ENCODE data around the gene RAMACL. TPM values are rescaled to one million over a fixed set of nuclear protein-coding genes. Genes with fewer than 3 reads are reported as not detected.
A peak's percentile ranks its signal among the peaks of the same experiment; 100 is the strongest.
"Not testable (repeated sequence)": the region's sequence is repeated elsewhere in the genome, so short reads cannot be mapped to it uniquely, and the experiment has no call there.

Gene RAMACL
- total RNA-seq, 1 donor from 2014 or later: 1.0 TPM

- Histone ChIP-seq H3K4me3 (ENCODE audit: low read length in 3 of 3) (no peak overlapping the region), H3K27me3 (ENCODE audit: control insufficient read depth in 3 of 3, insufficient read depth in 3 of 3, low read length in 3 of 3) (no peaks in the 10 kb centered on the region), H3K4me1 (ENCODE audit: control insufficient read depth in 3 of 3, insufficient read depth in 3 of 3, low read length in 3 of 3) (peaks cover 17 to 32% (median 26%) of the 10 kb centered on the region in 3 donors), H3K9ac (ENCODE audit: low read depth in 1 of 3, low read length in 3 of 3) (no peak overlapping the region), H3K27ac (ENCODE audit: low read depth, low read length) (no peak overlapping the region), H3K36me3 (ENCODE audit: control insufficient read depth in 3 of 3, insufficient read depth in 3 of 3, low read length in 3 of 3) (no peaks in the 10 kb centered on the region), H3K9me3 (ENCODE audit: control insufficient read depth in 3 of 3, low read length in 3 of 3) (no peaks in the 10 kb centered on the region)
Observed at GRCh38 chr6:166589337-166589731, 2.9 kb upstream of the RAMACL start.

DNA sequence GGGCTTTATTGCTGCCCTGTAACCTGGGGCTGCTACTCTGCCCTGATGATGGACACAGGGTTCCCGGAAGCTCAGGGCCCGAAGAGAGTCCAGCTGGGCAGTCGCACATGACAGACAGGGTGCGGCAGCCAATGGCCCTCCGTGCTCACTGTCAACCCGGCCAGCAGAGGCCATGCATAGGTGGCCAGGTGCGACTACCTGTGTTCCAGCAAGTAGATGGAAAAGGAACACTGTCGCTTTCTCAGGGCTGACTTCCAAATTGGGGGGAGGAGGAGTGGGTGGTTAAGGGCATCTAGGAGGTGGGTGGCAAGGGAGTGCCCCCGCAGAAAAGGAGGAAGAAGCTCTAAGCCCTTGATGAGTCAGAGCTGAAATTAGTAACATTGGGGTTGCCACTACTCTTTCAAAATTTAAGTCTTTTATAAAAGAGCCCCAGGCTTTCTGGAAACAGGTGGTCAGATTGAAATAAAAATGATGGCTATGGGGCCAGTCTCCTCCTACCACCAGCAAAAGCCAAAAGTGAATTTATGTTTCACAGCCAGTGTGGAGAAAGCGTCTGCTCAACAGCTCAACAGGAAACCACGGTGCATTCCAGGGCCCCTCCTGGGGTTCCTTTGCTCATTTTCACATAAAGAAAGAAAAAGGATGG is 2.3 kb upstream of the RAMACL start:
- Histone ChIP-seq H3K4me3 (ENCODE audit: low read length in 3 of 3) (peak overlapping the region in 1 of 3 donors; percentile 17), H3K9me3 (ENCODE audit: control insufficient read depth in 3 of 3, low read length in 3 of 3) (no peaks in the 10 kb centered on the region), H3K36me3 (ENCODE audit: control insufficient read depth in 3 of 3, insufficient read depth in 3 of 3, low read length in 3 of 3) (no peaks in the 10 kb centered on the region), H3K27ac (ENCODE audit: low read depth, low read length) (no peak overlapping the region), H3K4me1 (ENCODE audit: control insufficient read depth in 3 of 3, insufficient read depth in 3 of 3, low read length in 3 of 3) (peaks cover 17 to 32% (median 26%) of the 10 kb centered on the region in 3 donors), H3K27me3 (ENCODE audit: control insufficient read depth in 3 of 3, insufficient read depth in 3 of 3, low read length in 3 of 3) (no peaks in the 10 kb centered on the region), H3K9ac (ENCODE audit: low read depth in 1 of 3, low read length in 3 of 3) (no peak overlapping the region)

DNA sequence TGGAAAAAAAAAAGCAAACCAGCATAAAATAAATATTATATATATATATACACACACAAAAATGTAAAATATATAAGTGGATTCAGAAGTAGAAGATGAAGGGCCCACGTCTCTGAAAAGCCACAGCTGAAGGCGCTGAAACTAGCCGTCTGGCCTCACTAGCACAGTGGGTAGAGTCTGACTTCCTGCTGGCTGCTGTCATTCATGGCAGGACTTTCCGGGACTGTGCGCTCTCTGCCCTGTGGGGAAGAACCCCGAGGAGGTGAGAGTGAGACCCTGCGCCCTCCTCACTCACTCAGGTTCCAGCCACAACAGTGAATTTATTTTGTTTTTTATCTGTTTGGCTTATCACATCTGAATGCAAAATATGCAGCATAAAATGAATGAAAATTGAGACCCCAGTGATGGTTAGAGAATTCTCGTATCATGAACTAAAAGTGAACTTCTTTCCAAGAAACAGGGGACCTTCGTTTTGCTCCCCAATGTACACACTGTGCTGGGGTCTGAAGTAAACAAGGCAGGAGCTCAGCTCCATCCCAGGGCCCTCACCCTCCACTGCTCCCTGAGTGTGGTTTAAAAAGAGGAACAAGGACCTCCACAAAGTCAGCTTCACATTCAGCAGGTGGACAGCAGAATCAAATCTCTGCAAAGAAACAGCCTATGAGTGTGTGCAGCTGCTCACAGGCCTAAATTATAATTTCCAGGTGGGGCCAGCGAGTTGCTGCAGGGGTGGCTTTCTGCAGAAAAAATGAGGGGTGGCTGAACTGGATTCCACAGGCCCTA is 1.3 kb upstream of the RAMACL start:
- peaks cover 17 to 32% (median 26%) of the 10 kb centered on the region in 3 donors for H3K4me1 ChIP-seq (ENCODE audit: control insufficient read depth in 3 of 3, insufficient read depth in 3 of 3, low read length in 3 of 3)
- H3K9ac ChIP-seq (ENCODE audit: low read depth in 1 of 3, low read length in 3 of 3): no peak overlapping the region
- H3K36me3 ChIP-seq (ENCODE audit: control insufficient read depth in 3 of 3, insufficient read depth in 3 of 3, low read length in 3 of 3): no peaks in the 10 kb centered on the region
- H3K27me3 ChIP-seq (ENCODE audit: control insufficient read depth in 3 of 3, insufficient read depth in 3 of 3, low read length in 3 of 3): no peaks in the 10 kb centered on the region
- no peak overlapping the region for H3K27ac ChIP-seq (ENCODE audit: low read depth, low read length)
- no peaks in the 10 kb centered on the region for H3K9me3 ChIP-seq (ENCODE audit: control insufficient read depth in 3 of 3, low read length in 3 of 3)
- H3K4me3 ChIP-seq (ENCODE audit: low read length in 3 of 3): no peak overlapping the region

- no peaks in the 10 kb centered on the region for H3K27me3 ChIP-seq (ENCODE audit: control insufficient read depth in 3 of 3, insufficient read depth in 3 of 3, low read length in 3 of 3)
- H3K9ac ChIP-seq (ENCODE audit: low read depth in 1 of 3, low read length in 3 of 3): no peak overlapping the region
- H3K4me3 ChIP-seq (ENCODE audit: low read length in 3 of 3): no peak overlapping the region
- H3K9me3 ChIP-seq (ENCODE audit: control insufficient read depth in 3 of 3, low read length in 3 of 3): no peaks in the 10 kb centered on the region
- no peaks in the 10 kb centered on the region for H3K36me3 ChIP-seq (ENCODE audit: control insufficient read depth in 3 of 3, insufficient read depth in 3 of 3, low read length in 3 of 3)
- H3K4me1 ChIP-seq (ENCODE audit: control insufficient read depth in 3 of 3, insufficient read depth in 3 of 3, low read length in 3 of 3): peaks cover 14 to 21% (median 17%) of the 10 kb centered on the region in 3 donors
- no peak overlapping the region for H3K27ac ChIP-seq (ENCODE audit: low read depth, low read length)
Observed at GRCh38 chr6:166584853-166585429, 1.5 kb downstream of the RAMACL start.

GRCh38 chr6:166584155-166584554 is 2.3 kb downstream of the RAMACL start:
- no peak overlapping the region for H3K9ac ChIP-seq (ENCODE audit: low read depth in 1 of 3, low read length in 3 of 3)
- H3K9me3 ChIP-seq (ENCODE audit: control insufficient read depth in 3 of 3, low read length in 3 of 3): no peaks in the 10 kb centered on the region
- H3K27ac ChIP-seq (ENCODE audit: low read depth, low read length): no peak overlapping the region
- no peaks in the 10 kb centered on the region for H3K36me3 ChIP-seq (ENCODE audit: control insufficient read depth in 3 of 3, insufficient read depth in 3 of 3, low read length in 3 of 3)
- H3K4me3 ChIP-seq (ENCODE audit: low read length in 3 of 3): no peak overlapping the region
- peaks cover 8 to 15% (median 9%) of the 10 kb centered on the region in 3 donors for H3K4me1 ChIP-seq (ENCODE audit: control insufficient read depth in 3 of 3, insufficient read depth in 3 of 3, low read length in 3 of 3)
- H3K27me3 ChIP-seq (ENCODE audit: control insufficient read depth in 3 of 3, insufficient read depth in 3 of 3, low read length in 3 of 3): no peaks in the 10 kb centered on the region

DNA sequence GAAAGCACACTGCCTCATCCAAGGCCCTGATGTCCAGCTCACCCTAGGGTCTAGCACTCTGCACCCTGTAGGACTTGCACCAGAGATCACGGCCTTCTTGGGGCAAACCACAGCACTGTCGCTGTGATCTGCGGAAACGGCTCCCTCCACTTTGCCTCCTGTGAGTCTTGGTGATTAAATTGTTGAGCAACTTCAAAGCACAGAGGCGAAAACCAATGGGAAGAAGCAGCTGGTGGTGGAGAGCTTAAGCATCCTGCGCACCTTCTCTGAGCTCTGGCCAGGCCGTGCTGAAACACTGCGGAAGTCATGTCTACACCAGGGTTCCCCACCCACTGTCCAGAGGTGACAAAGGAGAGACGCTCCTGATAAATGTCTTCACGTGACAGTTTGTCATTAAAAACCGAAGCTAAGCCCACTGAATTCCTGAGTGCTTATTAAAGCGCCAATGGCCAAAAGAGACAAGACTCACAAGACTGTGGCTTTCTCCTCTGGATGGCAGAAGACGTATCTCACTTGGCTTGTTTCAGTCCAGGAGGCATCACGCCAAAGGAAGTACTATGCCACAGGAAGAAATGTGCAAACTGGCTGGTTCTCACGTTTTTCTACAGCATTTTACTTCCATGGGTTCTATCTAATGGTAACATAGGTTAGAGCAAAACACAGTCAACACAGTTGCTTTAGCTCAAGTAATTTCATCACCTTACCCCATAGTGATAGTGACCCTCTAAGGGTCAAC is 3.1 kb downstream of the RAMACL start:
- H3K9me3 ChIP-seq (ENCODE audit: control insufficient read depth in 3 of 3, low read length in 3 of 3): no peaks in the 10 kb centered on the region
- no peaks in the 10 kb centered on the region for H3K27me3 ChIP-seq (ENCODE audit: control insufficient read depth in 3 of 3, insufficient read depth in 3 of 3, low read length in 3 of 3)
- H3K36me3 ChIP-seq (ENCODE audit: control insufficient read depth in 3 of 3, insufficient read depth in 3 of 3, low read length in 3 of 3): no peaks in the 10 kb centered on the region
- H3K9ac ChIP-seq (ENCODE audit: low read depth in 1 of 3, low read length in 3 of 3): no peak overlapping the region
- peaks cover 2 to 8% (median 2%) of the 10 kb centered on the region in 3 donors for H3K4me1 ChIP-seq (ENCODE audit: control insufficient read depth in 3 of 3, insufficient read depth in 3 of 3, low read length in 3 of 3)
- no peak overlapping the region for H3K4me3 ChIP-seq (ENCODE audit: low read length in 3 of 3)
- H3K27ac ChIP-seq (ENCODE audit: low read depth, low read length): no peak overlapping the region

DNA sequence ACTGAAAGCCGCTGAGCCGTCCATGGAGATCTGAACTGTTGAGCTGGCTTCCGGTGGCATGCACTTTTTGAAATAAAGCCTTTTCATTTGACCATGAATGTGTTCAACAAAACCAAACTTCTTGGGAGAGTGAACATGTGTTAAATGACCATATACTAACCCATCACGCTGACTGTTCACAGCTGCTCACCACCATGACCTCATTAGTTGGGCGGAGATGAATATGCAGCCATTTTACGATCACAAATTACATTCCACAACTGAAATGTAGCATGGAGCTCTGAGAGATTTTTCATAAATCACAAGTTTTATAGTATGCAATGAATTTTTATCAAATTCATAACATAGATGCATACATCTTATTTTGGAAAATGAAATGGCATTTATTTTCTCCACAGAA is 4.2 kb downstream of the RAMACL start:
- no peak overlapping the region for H3K4me3 ChIP-seq (ENCODE audit: low read length in 3 of 3)
- H3K36me3 ChIP-seq (ENCODE audit: control insufficient read depth in 3 of 3, insufficient read depth in 3 of 3, low read length in 3 of 3): no peaks in the 10 kb centered on the region
- H3K4me1 ChIP-seq (ENCODE audit: control insufficient read depth in 3 of 3, insufficient read depth in 3 of 3, low read length in 3 of 3): peaks cover 0 to 6% (median 0%) of the 10 kb centered on the region in 3 donors
- H3K27me3 ChIP-seq (ENCODE audit: control insufficient read depth in 3 of 3, insufficient read depth in 3 of 3, low read length in 3 of 3): no peaks in the 10 kb centered on the region
- no peak overlapping the region for H3K27ac ChIP-seq (ENCODE audit: low read depth, low read length)
- no peaks in the 10 kb centered on the region for H3K9me3 ChIP-seq (ENCODE audit: control insufficient read depth in 3 of 3, low read length in 3 of 3)
- no peak overlapping the region for H3K9ac ChIP-seq (ENCODE audit: low read depth in 1 of 3, low read length in 3 of 3)

GRCh38 chr6:166581801-166582200 is 4.7 kb downstream of the RAMACL start:
- not testable (repeated sequence) for H3K4me3 ChIP-seq (ENCODE audit: low read length in 3 of 3); H3K27ac ChIP-seq (ENCODE audit: low read depth, low read length); H3K9ac ChIP-seq (ENCODE audit: low read depth in 1 of 3, low read length in 3 of 3); H3K9me3 ChIP-seq (ENCODE audit: control insufficient read depth in 3 of 3, low read length in 3 of 3); H3K4me1 ChIP-seq (ENCODE audit: control insufficient read depth in 3 of 3, insufficient read depth in 3 of 3, low read length in 3 of 3); H3K27me3 ChIP-seq (ENCODE audit: control insufficient read depth in 3 of 3, insufficient read depth in 3 of 3, low read length in 3 of 3); H3K36me3 ChIP-seq (ENCODE audit: control insufficient read depth in 3 of 3, insufficient read depth in 3 of 3, low read length in 3 of 3)

DNA sequence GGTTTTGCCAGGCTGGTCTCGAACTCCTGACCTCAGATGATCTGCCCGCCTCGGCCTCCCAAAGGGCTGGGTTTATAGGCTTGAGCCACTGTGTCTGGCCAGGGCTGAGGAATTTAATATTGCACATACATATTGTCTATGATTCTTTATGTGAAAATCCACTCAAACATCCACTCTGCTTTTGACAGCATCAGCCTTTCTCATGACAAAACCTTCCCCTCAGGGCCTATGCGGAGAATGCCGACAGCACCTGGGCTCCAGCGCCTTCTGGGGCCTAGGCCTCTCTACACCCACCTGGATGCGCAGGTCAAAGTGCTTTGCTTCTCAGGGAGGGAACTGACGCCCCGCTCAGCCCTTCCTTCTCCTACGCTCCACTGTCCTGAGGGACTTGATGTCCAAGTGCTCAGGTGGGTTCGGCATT is 5.4 kb downstream of the RAMACL start:
- Histone ChIP-seq H3K36me3 (ENCODE audit: control insufficient read depth in 3 of 3, insufficient read depth in 3 of 3, low read length in 3 of 3) (no peaks in the 10 kb centered on the region), H3K4me3 (ENCODE audit: low read length in 3 of 3) (no peak overlapping the region), H3K27me3 (ENCODE audit: control insufficient read depth in 3 of 3, insufficient read depth in 3 of 3, low read length in 3 of 3) (no peaks in the 10 kb centered on the region), H3K27ac (ENCODE audit: low read depth, low read length) (no peak overlapping the region), H3K9ac (ENCODE audit: low read depth in 1 of 3, low read length in 3 of 3) (no peak overlapping the region), H3K4me1 (ENCODE audit: control insufficient read depth in 3 of 3, insufficient read depth in 3 of 3, low read length in 3 of 3) (peaks cover 0 to 6% (median 0%) of the 10 kb centered on the region in 3 donors), H3K9me3 (ENCODE audit: control insufficient read depth in 3 of 3, low read length in 3 of 3) (no peaks in the 10 kb centered on the region)
